Stimulated activated naive CD8-positive, alpha-beta T cell treated with anti-CD3 and anti-CD28 coated beads, Interleukin-15, Interleukin-2, amounts not matched to agents 100 ng/mL and 50 ng/mL, for 24 hours (primary cell): ENCODE data around the gene FRZB.

Source experiments
- H3K27ac Mint-ChIP-seq: one replicate; pipeline ENCODE4 v1.8.0; 2021; ENCODE audit warnings: mild to moderate bottlenecking, mixed read lengths
- H3K27me3 Mint-ChIP-seq: one replicate; pipeline ENCODE4 v1.8.0; 2021; ENCODE audit warnings: mixed read lengths
- H3K36me3 Mint-ChIP-seq: one replicate; pipeline ENCODE4 v1.8.0; 2021; ENCODE audit warnings: low read depth, mixed read lengths
- H3K4me1 Mint-ChIP-seq: one replicate; pipeline ENCODE4 v1.8.0; 2021; ENCODE audit warnings: low read depth, mixed read lengths
- H3K4me3 Mint-ChIP-seq: one replicate; pipeline ENCODE4 v1.8.0; 2021; ENCODE audit warnings: mild to moderate bottlenecking, mixed read lengths
- H3K9me3 Mint-ChIP-seq: one replicate; pipeline ENCODE4 v1.8.0; 2021; ENCODE audit warnings: mixed read lengths

Gene FRZB

GRCh38 chr2:182814804-182815203 lies 51.6 kb downstream of the FRZB start:
- Mint-ChIP-seq H3K36me3 (no peaks in the 10 kb centered on the region), H3K4me3 (no peak overlapping the region), H3K27ac (no peak overlapping the region), H3K4me1 (no peaks in the 10 kb centered on the region), H3K9me3 (no peaks in the 10 kb centered on the region), H3K27me3 (peaks cover 20% of the 10 kb centered on the region)

GRCh38 chr2:182814380-182814779 lies 52.1 kb downstream of the FRZB start:
- Mint-ChIP-seq H3K27ac (no peak overlapping the region), H3K27me3 (peaks cover 20% of the 10 kb centered on the region)

GRCh38 chr2:182810087-182810486 lies 56.4 kb downstream of the FRZB start:
- Mint-ChIP-seq H3K9me3 (no peaks in the 10 kb centered on the region), H3K4me3 (no peak overlapping the region), H3K27ac (no peak overlapping the region), H3K4me1 (no peaks in the 10 kb centered on the region), H3K36me3 (no peaks in the 10 kb centered on the region), H3K27me3 (peaks cover 17% of the 10 kb centered on the region)

More at GRCh38 chr2:182814380-182814779, 52.1 kb downstream of the FRZB start:
- Mint-ChIP-seq H3K9me3 (no peaks in the 10 kb centered on the region), H3K36me3 (no peaks in the 10 kb centered on the region), H3K4me1 (no peaks in the 10 kb centered on the region), H3K4me3 (no peak overlapping the region)

DNA sequence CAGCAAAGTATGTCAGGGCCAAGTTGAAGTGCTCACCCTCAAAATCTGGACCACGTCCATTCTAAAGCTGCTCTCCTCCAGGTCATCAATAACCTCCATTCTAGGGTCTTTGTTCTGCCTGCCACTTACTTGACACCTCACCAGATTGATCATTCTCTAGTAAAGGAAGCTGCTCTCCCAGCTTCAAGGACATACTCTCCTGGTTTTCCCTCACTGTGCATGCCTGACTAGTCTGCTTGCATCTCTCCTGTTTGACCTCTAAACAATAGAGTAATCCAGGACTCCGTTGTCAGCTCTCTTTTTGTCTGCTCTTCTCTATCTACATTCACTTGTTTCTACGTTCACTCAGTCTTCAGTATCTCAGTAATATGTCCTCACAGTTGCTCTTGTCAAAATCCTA lies 59.1 kb downstream of the FRZB start:
- Mint-ChIP-seq H3K9me3 (no peaks in the 10 kb centered on the region), H3K4me3 (no peak overlapping the region), H3K4me1 (no peaks in the 10 kb centered on the region), H3K36me3 (no peaks in the 10 kb centered on the region), H3K27me3 (peaks cover 29% of the 10 kb centered on the region), H3K27ac (no peak overlapping the region)

DNA sequence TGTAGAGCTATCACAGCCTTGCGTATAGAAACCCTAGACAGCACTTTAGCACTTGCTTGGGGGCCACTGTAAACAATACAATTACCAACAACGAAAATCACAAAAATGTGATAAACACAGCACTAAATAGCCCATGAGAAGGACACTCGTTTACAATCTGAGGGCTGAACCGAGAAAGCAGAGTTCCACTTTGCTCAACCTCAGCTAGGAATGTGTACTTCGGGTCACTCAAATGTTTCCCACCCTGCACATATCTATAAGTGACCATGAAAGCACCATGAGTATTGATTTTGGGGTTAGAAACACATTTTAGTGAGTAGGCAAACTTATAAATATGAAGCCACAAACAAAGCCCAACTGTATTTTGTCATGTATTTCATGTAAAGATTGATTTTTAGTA lies 62.3 kb downstream of the FRZB start:
- Mint-ChIP-seq H3K9me3 (no peaks in the 10 kb centered on the region), H3K4me3 (no peak overlapping the region), H3K27me3 (peaks cover 34% of the 10 kb centered on the region), H3K36me3 (no peaks in the 10 kb centered on the region), H3K27ac (no peak overlapping the region), H3K4me1 (no peaks in the 10 kb centered on the region)

- Mint-ChIP-seq H3K27ac (no peak overlapping the region), H3K4me1 (no peaks in the 10 kb centered on the region), H3K27me3 (peaks cover 32% of the 10 kb centered on the region), H3K36me3 (no peaks in the 10 kb centered on the region), H3K4me3 (no peak overlapping the region), H3K9me3 (no peaks in the 10 kb centered on the region)
These were observed 67.7 kb downstream of the FRZB start for GRCh38 chr2:182798736-182799135.

DNA sequence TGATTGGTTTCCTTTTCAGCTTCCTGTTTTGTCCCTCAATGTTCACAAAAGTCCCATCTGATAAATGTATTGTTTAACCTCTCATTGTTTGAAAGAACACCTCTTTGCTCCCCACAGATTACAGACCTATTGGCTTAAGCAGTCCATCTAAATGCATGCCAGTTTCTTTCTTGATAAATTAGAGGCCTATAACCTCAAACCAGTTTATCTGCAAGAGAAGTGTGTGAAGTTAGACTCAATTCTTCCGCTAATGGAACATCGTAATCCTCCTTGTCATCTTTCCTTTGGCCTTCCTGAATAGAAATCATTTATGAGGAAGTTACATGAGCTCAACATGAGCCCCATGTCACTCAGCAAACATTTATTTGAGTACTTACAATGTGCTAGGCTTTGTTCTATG lies 74.0 kb downstream of the FRZB start:
- no peaks in the 10 kb centered on the region for H3K4me1 Mint-ChIP-seq
- H3K36me3 Mint-ChIP-seq = no peaks in the 10 kb centered on the region
- no peak overlapping the region for H3K27ac Mint-ChIP-seq

DNA sequence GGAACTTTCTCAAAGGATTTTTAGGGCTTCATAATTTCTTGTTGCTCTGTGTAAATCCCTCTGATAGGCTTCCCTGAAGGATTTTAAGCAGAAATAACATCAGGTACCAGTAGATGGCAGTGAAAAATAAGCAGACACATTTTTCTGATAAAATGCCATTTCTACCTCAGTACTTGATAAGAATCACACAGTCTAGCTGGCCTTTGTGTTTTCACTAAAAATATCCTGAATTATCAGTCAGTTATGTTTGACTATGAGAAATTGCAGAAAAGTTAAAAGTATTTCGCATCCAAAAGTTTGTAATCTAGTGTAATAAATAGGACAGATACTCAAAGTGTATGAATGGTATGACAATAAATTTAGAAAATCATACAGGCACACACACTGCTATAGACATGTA lies 81.7 kb downstream of the FRZB start:
- peaks cover 23% of the 10 kb centered on the region for H3K36me3 Mint-ChIP-seq
- H3K9me3 Mint-ChIP-seq = no peaks in the 10 kb centered on the region
- H3K27ac Mint-ChIP-seq = no peak overlapping the region
- no peaks in the 10 kb centered on the region for H3K4me1 Mint-ChIP-seq
- no peaks in the 10 kb centered on the region for H3K27me3 Mint-ChIP-seq
- no peak overlapping the region for H3K4me3 Mint-ChIP-seq

More for the DNA sequence above, 74.0 kb downstream of the FRZB start:
- no peak overlapping the region for H3K4me3 Mint-ChIP-seq
- H3K9me3 Mint-ChIP-seq = no peaks in the 10 kb centered on the region
- H3K27me3 Mint-ChIP-seq = peaks cover 11% of the 10 kb centered on the region

DNA sequence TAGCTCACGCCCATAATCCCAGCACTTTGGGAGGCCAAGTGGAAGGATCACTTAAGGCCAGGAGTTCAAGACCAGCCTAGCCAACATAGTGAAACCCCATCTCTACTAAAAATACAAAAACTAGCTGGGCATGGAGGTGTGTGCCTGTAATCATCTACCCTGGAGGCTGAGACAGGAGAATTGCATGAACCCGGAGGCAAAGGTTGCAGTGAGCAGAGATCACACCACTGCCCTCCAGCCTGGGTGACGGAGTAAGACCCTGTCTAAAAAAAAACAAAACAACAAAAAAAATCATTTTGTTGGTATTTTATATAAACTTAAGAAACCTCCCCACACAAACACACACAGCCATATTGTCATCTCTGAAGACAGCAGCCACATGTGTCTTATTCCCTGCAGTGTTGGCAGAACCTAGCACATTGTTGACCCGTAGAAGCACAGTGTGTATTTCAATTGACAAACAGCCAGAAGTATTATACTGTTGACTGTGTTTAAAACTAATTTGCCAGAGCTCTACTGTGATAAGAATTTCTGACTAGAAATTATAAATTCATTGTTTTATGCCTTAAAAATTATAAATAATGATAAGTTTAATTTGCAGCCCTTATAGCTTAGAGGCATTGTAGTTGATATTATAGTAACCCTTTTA lies 82.3 kb downstream of the FRZB start:
- H3K27me3 Mint-ChIP-seq = no peaks in the 10 kb centered on the region
- no peak overlapping the region for H3K4me3 Mint-ChIP-seq
- no peaks in the 10 kb centered on the region for H3K4me1 Mint-ChIP-seq
- H3K36me3 Mint-ChIP-seq = peaks cover 24% of the 10 kb centered on the region
- no peaks in the 10 kb centered on the region for H3K9me3 Mint-ChIP-seq
- H3K27ac Mint-ChIP-seq = no peak overlapping the region
